DND-41 (cell line): ENCODE data around the gene HDDC3.

Source experiments
- ATAC-seq: fragments of 200-7000 bp; cut with Tn5 transposase; 3 replicates; pipeline ENCODE4 v1.9.1; 2021; ENCODE audit warnings: low read depth; ENCODE audit not compliant: insufficient read depth
- DNase-seq: peaks from one replicate; pipeline ENCODE4 v3.0.0-alpha.2; 2020
- H2AFZ ChIP-seq: 2 replicates; pipeline ENCODE4 v1.6.0; 2012; ENCODE audit warnings: low read depth, low read length
- H3K27ac ChIP-seq: 2 replicates; pipeline ENCODE4 v1.5.1; 2012; ENCODE audit warnings: low read length, inconsistent platforms
- H3K27me3 ChIP-seq: fragments of 200-600 bp; sonication (generic); 2 replicates; pipeline ENCODE4 v1.6.0; 2012; ENCODE audit warnings: low read length, mild to moderate bottlenecking, inconsistent platforms; ENCODE audit not compliant: insufficient read depth, poor library complexity
- H3K36me3 ChIP-seq: 2 replicates; pipeline ENCODE4 v1.5.1; 2012; ENCODE audit warnings: low read length, inconsistent platforms; ENCODE audit not compliant: insufficient read depth
- H3K4me1 ChIP-seq: 2 replicates; pipeline ENCODE4 v1.5.1; 2012; ENCODE audit warnings: mild to moderate bottlenecking, low read length; ENCODE audit not compliant: insufficient read depth
- H3K4me2 ChIP-seq: 2 replicates; pipeline ENCODE4 v1.6.0; 2012; ENCODE audit warnings: mild to moderate bottlenecking, moderate library complexity, low read length, inconsistent platforms; ENCODE audit not compliant: insufficient read depth
- H3K4me3 ChIP-seq, 2 experiments: fragments of 200-600 bp in 1 of 2; shearing (Covaris generic) in 1 of 2; 2 replicates each; pipeline ENCODE4 v1.5.1; 2012 to 2016; ENCODE audit warnings: inconsistent platforms in 2 of 2, low read length in 2 of 2, mild to moderate bottlenecking in 2 of 2, low read depth in 1 of 2, moderate library complexity in 1 of 2
- H3K79me2 ChIP-seq: 2 replicates; pipeline ENCODE4 v1.6.0; 2012; ENCODE audit warnings: low read length, inconsistent platforms; ENCODE audit not compliant: insufficient read depth
- H3K9ac ChIP-seq: 2 replicates; pipeline ENCODE4 v1.6.0; 2012; ENCODE audit warnings: low read depth, mild to moderate bottlenecking, inconsistent platforms, low read length, moderate library complexity
- H3K9me3 ChIP-seq: 2 replicates; pipeline ENCODE4 v1.5.1; 2012; ENCODE audit warnings: low read length, moderate library complexity, mild to moderate bottlenecking, inconsistent platforms; ENCODE audit not compliant: insufficient read depth, severe bottlenecking
- H4K20me1 ChIP-seq: 2 replicates; pipeline ENCODE4 v1.6.0; 2012; ENCODE audit warnings: low read length; ENCODE audit not compliant: insufficient read depth
- EZH2 ChIP-seq: IDR thresholded peaks from 3 replicates; pipeline ENCODE4 v1.6.1; 2012; ENCODE audit warnings: borderline replicate concordance, low read depth, mild to moderate bottlenecking, moderate library complexity, low read length, inconsistent platforms; ENCODE audit not compliant: severe bottlenecking
- TF ChIP-seq, protein P1 (sequence below): IDR thresholded peaks from 2 replicates; pipeline ENCODE4 v1.5.1; 2012; ENCODE audit warnings: borderline replicate concordance, low read length, moderate library complexity, mild to moderate bottlenecking; ENCODE audit not compliant: poor library complexity, severe bottlenecking; ENCODE audit errors: extremely low read depth

The HDDC3 gene

DNA sequence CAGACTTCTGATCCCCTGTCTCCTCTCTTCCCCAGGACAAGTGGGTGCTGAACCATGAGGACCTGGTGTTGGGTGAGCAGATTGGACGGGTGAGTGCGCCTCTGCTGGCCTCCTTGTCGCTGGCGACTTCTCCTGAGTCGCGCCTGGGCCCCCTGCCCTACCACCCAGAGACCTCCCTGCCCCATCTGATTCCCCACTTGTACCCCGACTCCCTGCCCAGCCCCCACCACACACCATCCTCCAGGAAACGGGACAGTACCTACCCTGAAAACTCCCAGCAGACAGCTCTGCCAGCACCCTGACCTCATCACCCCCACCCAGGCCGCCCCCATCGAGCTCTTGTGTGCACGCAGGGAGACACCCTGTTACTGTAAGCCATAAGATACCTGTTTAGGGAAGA, 40.3 kb downstream of the HDDC3 start:
- Histone ChIP-seq H3K27me3 (no peaks in the 10 kb centered on the region), H3K9ac (no peak overlapping the region), H3K79me2 (no peaks in the 10 kb centered on the region), H3K9me3 (no peaks in the 10 kb centered on the region), H2AFZ (no peak overlapping the region), H4K20me1 (no peaks in the 10 kb centered on the region; the same call in 1 of the 2 replicates), H3K27ac (no peak overlapping the region), H3K4me2 (no peak overlapping the region), H3K36me3 (no peaks in the 10 kb centered on the region), H3K4me1 (peaks cover 22% of the 10 kb centered on the region), H3K4me3 (no peak overlapping the region)
- TF ChIP-seq, protein P1, sequence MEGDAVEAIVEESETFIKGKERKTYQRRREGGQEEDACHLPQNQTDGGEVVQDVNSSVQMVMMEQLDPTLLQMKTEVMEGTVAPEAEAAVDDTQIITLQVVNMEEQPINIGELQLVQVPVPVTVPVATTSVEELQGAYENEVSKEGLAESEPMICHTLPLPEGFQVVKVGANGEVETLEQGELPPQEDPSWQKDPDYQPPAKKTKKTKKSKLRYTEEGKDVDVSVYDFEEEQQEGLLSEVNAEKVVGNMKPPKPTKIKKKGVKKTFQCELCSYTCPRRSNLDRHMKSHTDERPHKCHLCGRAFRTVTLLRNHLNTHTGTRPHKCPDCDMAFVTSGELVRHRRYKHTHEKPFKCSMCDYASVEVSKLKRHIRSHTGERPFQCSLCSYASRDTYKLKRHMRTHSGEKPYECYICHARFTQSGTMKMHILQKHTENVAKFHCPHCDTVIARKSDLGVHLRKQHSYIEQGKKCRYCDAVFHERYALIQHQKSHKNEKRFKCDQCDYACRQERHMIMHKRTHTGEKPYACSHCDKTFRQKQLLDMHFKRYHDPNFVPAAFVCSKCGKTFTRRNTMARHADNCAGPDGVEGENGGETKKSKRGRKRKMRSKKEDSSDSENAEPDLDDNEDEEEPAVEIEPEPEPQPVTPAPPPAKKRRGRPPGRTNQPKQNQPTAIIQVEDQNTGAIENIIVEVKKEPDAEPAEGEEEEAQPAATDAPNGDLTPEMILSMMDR, result no peak
- no peak for TF ChIP-seq EZH2
- ATAC-seq, result no peak
- DNase-seq, result no peak

DNA sequence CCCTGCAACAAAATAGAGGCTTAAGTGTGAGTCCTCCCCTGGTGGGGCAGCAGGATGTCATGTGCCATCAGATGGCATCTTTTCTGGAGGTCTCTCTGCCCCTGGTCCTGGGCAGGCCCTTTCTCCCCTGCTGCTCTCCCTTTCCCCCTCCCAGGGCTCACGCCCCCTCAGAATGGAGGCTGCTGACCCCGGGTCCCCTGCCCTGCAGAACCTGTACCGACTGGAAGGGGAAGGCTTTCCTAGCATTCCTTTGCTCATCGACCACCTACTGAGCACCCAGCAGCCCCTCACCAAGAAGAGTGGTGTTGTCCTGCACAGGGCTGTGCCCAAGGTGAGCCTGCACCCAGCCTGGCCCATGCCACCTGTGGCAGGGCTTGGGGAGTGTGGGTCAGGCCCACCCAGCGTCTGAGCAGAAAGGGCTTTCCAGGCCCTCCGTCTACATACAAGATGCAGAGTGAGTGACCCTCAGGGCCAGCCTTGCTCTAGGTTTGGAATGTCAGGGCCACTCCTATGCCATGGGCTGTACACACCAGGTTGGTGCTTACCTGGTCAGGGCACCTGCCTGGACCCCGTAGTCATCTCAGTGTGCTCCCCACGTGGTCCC, 40.9 kb downstream of the HDDC3 start:
- TF ChIP-seq EZH2, result no peak
- TF ChIP-seq, protein P1, result no peak
- Histone ChIP-seq H3K27ac (no peak overlapping the region), H3K9ac (no peak overlapping the region), H3K4me3 (no peak overlapping the region), H3K27me3 (no peaks in the 10 kb centered on the region), H3K9me3 (no peaks in the 10 kb centered on the region), H3K36me3 (no peaks in the 10 kb centered on the region), H3K4me1 (peaks cover 22% of the 10 kb centered on the region), H4K20me1 (no peaks in the 10 kb centered on the region; the same call in 1 of the 2 replicates), H2AFZ (no peak overlapping the region), H3K4me2 (no peak overlapping the region), H3K79me2 (no peaks in the 10 kb centered on the region)
- no peak for ATAC-seq
- no peak for DNase-seq

DNA sequence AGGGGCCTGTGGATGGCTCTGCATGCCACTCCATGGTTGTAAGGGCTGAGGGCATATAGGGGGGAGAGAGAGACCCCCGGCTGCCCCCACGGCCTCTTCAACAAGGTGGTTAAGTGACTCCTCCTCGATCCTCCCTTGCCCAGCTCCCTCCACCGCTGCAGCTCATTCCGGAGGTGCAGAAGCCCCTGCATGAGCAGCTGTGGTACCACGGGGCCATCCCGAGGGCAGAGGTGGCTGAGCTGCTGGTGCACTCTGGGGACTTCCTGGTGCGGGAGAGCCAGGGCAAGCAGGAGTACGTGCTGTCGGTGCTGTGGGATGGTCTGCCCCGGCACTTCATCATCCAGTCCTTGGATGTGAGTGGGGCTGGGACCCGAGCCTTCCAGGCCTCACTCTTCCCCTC, 41.5 kb downstream of the HDDC3 start:
- ATAC-seq (no peak), DNase-seq (no peak)
- H3K27ac ChIP-seq, result no peak overlapping the region
- peaks cover 22% of the 10 kb centered on the region for H3K4me1 ChIP-seq
- no peak overlapping the region for H3K4me3 ChIP-seq
- H3K9me3 ChIP-seq, result no peaks in the 10 kb centered on the region
- no peak overlapping the region for H3K9ac ChIP-seq
- H3K27me3 ChIP-seq, result no peaks in the 10 kb centered on the region
- no peak overlapping the region for H2AFZ ChIP-seq
- no peak overlapping the region for H3K4me2 ChIP-seq
- no peaks in the 10 kb centered on the region for H3K79me2 ChIP-seq
- H3K36me3 ChIP-seq, result no peaks in the 10 kb centered on the region
- H4K20me1 ChIP-seq, result peaks cover 1% of the 10 kb centered on the region; the same call in 1 of the 2 replicates
- TF ChIP-seq EZH2, result no peak
- TF ChIP-seq, protein P1, result no peak
